LoVo (cell line): Measurements from ENCODE around the gene PC.

Source experiments
- DNase-seq: peaks from one replicate; pipeline ENCODE4 v3.0.0-alpha.2; 2016; ENCODE audit warnings: low spot score

Gene PC

GRCh38 chr11:66883016-66883965, 74.9 kb downstream of the PC start:
- peak; percentile 58 for DNase-seq

- no peak for DNase-seq
These were observed 75.6 kb downstream of the PC start for GRCh38 chr11:66882561-66883015.

GRCh38 chr11:66881927-66882452, 76.2 kb downstream of the PC start:
- DNase-seq: no peak

DNA sequence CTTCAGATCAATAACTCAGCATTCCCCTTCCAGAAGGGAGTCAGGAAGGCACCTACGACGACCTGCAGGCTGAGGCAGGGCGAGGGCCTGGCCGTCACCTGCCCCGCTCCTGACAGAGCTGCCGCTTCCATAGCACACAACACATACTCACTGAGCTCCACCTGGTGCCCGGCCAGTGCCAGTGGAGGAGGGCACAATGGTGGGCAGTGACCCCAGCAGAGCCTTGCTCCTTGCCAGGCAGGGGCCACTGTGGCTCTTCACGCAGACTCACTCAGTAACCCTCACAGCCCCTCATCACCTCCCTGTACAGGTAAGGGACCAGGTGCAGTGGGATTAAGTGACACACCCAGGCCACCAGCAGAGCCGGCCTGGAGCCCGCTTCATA, 76.7 kb downstream of the PC start:
- DNase-seq: no peak

DNA sequence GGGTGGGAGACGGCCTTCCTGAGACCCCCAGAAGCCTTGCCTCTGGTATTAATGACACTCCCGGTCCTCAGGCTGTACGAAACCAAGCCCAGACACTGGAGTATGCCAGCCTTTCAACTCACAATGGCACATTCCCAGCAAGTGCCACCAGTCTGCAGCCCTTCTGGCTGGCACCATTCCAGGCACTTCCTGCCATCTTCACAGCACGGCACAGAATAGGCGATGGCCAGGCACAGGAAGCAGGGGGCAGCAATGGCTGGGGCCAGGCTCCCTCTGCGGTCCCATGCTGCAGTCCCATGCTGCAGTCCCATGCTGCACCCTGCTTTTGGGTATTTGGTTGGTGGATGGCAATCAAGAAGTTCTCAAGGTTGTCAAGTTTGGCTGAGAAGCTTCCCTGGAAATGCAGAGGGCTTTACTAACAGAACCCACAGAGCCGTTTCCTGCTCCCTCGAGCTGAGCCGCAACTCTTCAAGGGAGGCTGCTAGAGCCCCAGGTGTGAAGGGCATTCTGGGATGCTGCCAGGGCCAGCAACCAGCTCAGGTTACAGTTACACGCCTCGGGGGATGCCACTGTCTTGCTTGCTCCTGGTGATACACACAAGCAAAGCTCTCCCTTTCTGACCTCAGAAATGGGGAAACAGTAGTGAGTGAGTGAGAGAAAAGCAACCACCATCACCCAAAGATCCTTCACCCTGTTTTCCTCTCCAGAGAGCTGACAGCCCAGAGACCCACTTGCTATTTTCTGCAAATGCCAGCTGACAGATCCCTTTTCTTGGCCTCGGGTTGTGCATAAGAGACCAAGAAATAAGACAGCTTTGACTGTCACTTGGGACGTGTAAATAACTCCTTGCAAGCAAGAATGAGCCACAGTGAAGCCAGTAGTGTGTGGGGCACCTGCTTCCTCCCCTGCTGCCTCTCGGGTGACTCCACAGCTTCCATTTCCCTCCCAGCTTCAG, 77.4 kb downstream of the PC start:
- DNase-seq: peak; percentile 34

- DNase-seq: no peak
These were observed 78.2 kb downstream of the PC start for GRCh38 chr11:66879999-66880398.

- no peak for DNase-seq
These were observed 78.6 kb downstream of the PC start for GRCh38 chr11:66879583-66879982.

GRCh38 chr11:66879000-66879399, 79.2 kb downstream of the PC start:
- no peak for DNase-seq

DNA sequence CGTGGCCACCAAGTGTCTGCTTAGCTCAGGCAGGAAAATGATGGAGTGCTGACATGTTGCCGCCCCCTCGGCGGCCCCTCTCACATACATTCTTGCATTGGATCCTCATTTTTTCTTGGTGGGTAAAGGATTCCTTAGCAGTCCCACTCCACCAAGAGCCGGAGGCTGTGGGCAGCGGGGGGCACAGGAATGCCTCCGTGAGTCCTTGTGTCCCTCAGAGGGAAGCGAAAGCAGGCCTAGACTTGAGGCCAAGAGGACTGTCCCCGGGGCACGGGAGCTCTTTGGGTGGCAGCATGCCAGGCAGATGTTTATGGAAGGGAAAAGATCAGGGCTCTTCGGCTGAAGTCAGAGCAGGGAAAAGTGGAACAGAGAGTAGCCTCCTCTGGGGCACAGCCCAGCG, 79.7 kb downstream of the PC start:
- no peak for DNase-seq

DNA sequence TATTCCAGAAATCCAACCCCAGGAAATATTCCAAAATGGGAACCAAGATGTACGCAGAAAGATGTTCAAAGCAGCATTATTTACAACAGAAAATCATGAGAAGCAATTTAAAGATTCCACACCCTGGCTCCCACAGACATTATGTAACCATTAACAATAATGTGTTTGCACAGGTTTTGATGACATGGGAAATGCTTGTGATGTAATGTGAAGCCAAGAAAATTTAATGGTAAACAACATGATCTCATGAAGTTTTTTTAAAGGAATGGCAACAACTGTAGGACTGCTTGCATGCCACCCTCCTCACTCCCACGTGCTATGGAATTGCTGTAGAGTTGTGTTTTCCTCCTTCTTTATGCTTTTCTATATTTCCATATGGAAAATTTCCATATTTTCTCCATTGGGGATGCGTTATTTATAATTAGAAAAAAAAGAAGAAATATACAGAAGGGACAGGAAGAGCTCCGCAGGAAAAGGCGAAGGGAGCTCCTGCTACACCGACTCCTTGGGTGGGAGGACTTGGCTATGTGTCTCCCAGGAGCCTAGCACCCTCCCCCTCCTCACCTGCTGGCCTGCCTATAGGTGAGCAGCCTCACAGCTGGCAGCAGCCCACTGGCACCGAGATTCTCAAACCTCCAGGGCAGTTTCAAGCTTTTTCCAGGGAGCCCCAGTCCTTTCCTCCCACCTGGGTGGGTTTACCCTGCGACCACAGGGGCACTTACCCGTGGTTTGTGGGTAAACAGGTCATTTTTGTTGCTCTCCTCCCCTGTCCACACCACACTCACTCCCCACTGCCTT, 80.4 kb downstream of the PC start:
- no peak for DNase-seq

- DNase-seq: no peak
These were observed 82.8 kb downstream of the PC start for GRCh38 chr11:66875378-66875777.

DNA sequence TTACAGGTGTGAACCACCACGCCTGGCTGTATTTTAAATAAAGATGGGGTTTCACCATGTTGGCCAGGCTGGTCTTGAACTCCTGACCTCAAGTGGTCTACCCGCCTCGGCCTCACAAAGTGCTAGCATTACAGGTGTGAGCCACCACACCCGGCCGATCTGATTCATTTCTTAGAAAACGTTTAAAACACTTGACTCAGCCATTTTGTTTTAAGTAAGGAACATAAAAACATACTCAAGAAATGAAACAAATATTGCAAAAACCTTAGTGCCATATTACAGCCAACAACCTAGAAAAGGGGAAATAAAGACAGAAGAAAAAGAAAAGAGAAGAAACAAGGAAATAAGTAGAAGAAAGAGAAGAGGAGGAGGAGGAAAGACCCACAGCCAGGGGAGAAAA, 84.0 kb downstream of the PC start:
- no peak for DNase-seq

- DNase-seq: no peak
These were observed 86.7 kb downstream of the PC start for GRCh38 chr11:66871521-66871901.

- no peak for DNase-seq
These were observed 87.3 kb downstream of the PC start for GRCh38 chr11:66870616-66871520.

DNA sequence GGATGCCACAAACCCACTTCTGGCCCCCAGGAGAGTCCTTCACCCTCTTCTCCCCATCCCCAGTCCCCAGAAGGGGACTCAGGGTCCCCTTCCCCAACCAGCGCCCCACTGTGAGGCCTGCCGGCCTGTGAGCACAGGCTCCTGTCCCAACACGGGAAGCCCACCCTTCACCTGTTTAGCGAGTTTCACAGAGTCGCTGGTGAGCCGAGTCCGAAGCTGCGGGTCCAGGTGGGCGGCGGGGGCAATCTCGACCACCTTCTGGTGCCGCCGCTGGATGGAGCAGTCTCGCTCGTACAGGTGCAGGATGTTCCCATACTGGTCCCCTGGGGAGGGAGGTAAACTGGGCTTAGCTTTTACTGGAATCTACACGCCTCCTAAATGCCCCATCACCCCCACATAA, 88.1 kb downstream of the PC start:
- DNase-seq: no peak

DNA sequence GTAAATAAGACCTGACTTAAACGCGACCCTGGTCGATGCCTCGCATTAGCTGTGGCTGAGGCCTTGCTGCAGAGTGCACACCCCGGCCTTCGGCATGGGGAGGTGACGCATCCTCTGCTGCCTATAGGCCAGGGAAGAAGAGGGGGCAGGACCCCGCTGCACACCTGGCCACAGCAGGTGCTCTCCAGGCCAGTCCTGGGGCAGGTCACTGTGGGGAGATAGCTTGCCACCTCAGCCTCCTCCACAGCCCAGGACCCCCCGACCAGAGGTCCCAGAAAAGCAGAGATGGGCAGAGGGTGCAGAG, 88.7 kb downstream of the PC start:
- no peak for DNase-seq

- peak; percentile 79 for DNase-seq
These were observed 89.2 kb downstream of the PC start for GRCh38 chr11:66868726-66869566.

- DNase-seq: no peak
These were observed 90.0 kb downstream of the PC start for GRCh38 chr11:66868082-66868725.

DNA sequence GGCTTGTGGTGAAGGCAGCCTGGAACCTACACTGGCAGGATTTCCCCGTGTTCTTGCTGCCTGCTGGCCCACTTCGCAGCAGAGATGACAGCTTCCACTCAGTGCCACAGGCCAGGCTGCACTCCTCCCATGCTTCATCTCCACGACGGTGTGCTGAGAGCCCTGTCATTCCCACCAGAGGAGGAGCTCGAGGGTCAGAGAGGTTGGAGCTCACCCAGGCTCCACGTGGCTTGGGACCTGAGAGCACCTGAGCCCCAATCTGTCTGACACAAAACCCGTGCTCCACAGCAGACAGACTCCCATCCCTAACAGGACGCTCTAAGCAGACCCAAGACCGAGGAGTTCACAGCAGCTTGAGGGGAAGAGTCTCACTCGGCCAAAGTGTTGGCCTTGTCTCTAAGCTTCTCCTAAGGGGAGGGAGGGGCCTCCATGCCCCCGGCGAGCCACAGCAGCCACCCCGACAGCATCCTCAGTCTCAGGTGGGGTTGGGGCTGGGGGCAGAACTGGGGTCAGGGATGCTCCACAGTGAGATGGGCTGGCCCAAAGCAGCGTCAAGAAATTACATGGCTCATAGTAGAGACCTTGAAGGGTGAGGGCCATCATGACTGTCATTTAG, 90.7 kb downstream of the PC start:
- no peak for DNase-seq
